Measurements from ENCODE around the gene CHRNB1. TPM values are rescaled to one million over a fixed set of nuclear protein-coding genes. Genes with fewer than 3 reads are reported as not detected.

Gene CHRNB1
- total RNA-seq, 1 donor from 2014 or later: 9.6 TPM

- no peak for DNase-seq (ENCODE audit: extremely low read depth, low read depth, low spot score)
Observed at GRCh38 chr17:7437369-7437863, 7.4 kb upstream of the CHRNB1 start.

GRCh38 chr17:7437950-7438614 lies 6.8 kb upstream of the CHRNB1 start:
- DNase-seq (ENCODE audit: extremely low read depth, low read depth, low spot score): no peak

GRCh38 chr17:7438656-7439460 lies 6.0 kb upstream of the CHRNB1 start:
- no peak for DNase-seq (ENCODE audit: extremely low read depth, low read depth, low spot score)

GRCh38 chr17:7439462-7440112 lies 5.3 kb upstream of the CHRNB1 start, which contains the start of gene FGF11:
Gene FGF11, plus strand, starts transcription at chr17:7439512. Its CDS starts 109 bp downstream, at chr17:7439621.
- DNase-seq (ENCODE audit: extremely low read depth, low read depth, low spot score): no peak

GRCh38 chr17:7440113-7440833 lies 4.6 kb upstream of the CHRNB1 start:
- DNase-seq (ENCODE audit: extremely low read depth, low read depth, low spot score): no peak

- no peak for DNase-seq (ENCODE audit: extremely low read depth, low read depth, low spot score)
Observed at GRCh38 chr17:7440834-7441195, 4.0 kb upstream of the CHRNB1 start.

- no peak for DNase-seq (ENCODE audit: extremely low read depth, low read depth, low spot score)
Observed at GRCh38 chr17:7441266-7441665, 3.6 kb upstream of the CHRNB1 start.

GRCh38 chr17:7442142-7442541 lies 2.7 kb upstream of the CHRNB1 start:
- no peak for DNase-seq (ENCODE audit: extremely low read depth, low read depth, low spot score)

- no peak for DNase-seq (ENCODE audit: extremely low read depth, low read depth, low spot score)
Observed at GRCh38 chr17:7443499-7444485, 1.1 kb upstream of the CHRNB1 start.

- no peak for DNase-seq (ENCODE audit: extremely low read depth, low read depth, low spot score)
Observed at GRCh38 chr17:7445619-7445968, 733 bp downstream of the CHRNB1 start.

- no peak for DNase-seq (ENCODE audit: extremely low read depth, low read depth, low spot score)
Observed at GRCh38 chr17:7448461-7448860, 3.6 kb downstream of the CHRNB1 start.

GRCh38 chr17:7459961-7460545 lies 15.2 kb downstream of the CHRNB1 start:
- no peak for DNase-seq (ENCODE audit: extremely low read depth, low read depth, low spot score)

GRCh38 chr17:7460850-7461660 lies 16.2 kb downstream of the CHRNB1 start:
- no peak for DNase-seq (ENCODE audit: extremely low read depth, low read depth, low spot score)

GRCh38 chr17:7462474-7463371 lies 17.9 kb downstream of the CHRNB1 start:
- DNase-seq (ENCODE audit: extremely low read depth, low read depth, low spot score): no peak

GRCh38 chr17:7463372-7463846 lies 18.5 kb downstream of the CHRNB1 start:
- DNase-seq (ENCODE audit: extremely low read depth, low read depth, low spot score): no peak

GRCh38 chr17:7464081-7464480 lies 19.2 kb downstream of the CHRNB1 start:
- no peak for DNase-seq (ENCODE audit: extremely low read depth, low read depth, low spot score)

GRCh38 chr17:7465597-7466275 lies 20.9 kb downstream of the CHRNB1 start:
- no peak for DNase-seq (ENCODE audit: extremely low read depth, low read depth, low spot score)
